HG03571 (cell line): ENCODE measurements around the gene ACTL10.

Experiments
- ATAC-seq: cut with Tn5 transposase; IDR thresholded peaks from one replicate; pipeline ENCODE4 v1.9.1; 2021; ENCODE audit not compliant: unreplicated experiment

Gene ACTL10

GRCh38 chr20:33648396-33649004 lies 18.2 kb upstream of the ACTL10 start:
- no peak for ATAC-seq

GRCh38 chr20:33649201-33649681 lies 17.5 kb upstream of the ACTL10 start:
- no peak for ATAC-seq

GRCh38 chr20:33650111-33650752 lies 16.5 kb upstream of the ACTL10 start:
- ATAC-seq = no peak

GRCh38 chr20:33650753-33651561 lies 15.8 kb upstream of the ACTL10 start:
- ATAC-seq = no peak

- ATAC-seq = no peak
Measured at GRCh38 chr20:33651562-33652048, 15.1 kb upstream of the ACTL10 start.

GRCh38 chr20:33653218-33653899 lies 13.4 kb upstream of the ACTL10 start:
- ATAC-seq = no peak

GRCh38 chr20:33653900-33654596 lies 12.7 kb upstream of the ACTL10 start:
- no peak for ATAC-seq

- ATAC-seq = no peak
Measured at GRCh38 chr20:33654680-33655161, 12.0 kb upstream of the ACTL10 start.

- ATAC-seq = no peak
Measured at GRCh38 chr20:33655164-33655563, 11.6 kb upstream of the ACTL10 start.

GRCh38 chr20:33656010-33656782 lies 10.5 kb upstream of the ACTL10 start:
- no peak for ATAC-seq

- ATAC-seq = no peak
Measured at GRCh38 chr20:33656783-33657703, 9.7 kb upstream of the ACTL10 start.

GRCh38 chr20:33657704-33658095 lies 9.0 kb upstream of the ACTL10 start:
- no peak for ATAC-seq

- no peak for ATAC-seq
Measured at GRCh38 chr20:33658510-33658909, 8.2 kb upstream of the ACTL10 start.

GRCh38 chr20:33658929-33659328 lies 7.8 kb upstream of the ACTL10 start:
- no peak for ATAC-seq

- no peak for ATAC-seq
Measured at GRCh38 chr20:33659341-33660034, 7.3 kb upstream of the ACTL10 start.

GRCh38 chr20:33660035-33660684 lies 6.6 kb upstream of the ACTL10 start:
- ATAC-seq = no peak

- no peak for ATAC-seq
Measured at GRCh38 chr20:33660685-33661058, 6.1 kb upstream of the ACTL10 start.

- no peak for ATAC-seq
Measured at GRCh38 chr20:33662172-33662571, 4.6 kb upstream of the ACTL10 start, which contains the start of gene C20orf144. C20orf144 (plus strand) TSS chr20:33662327; CDS start chr20:33662346, 19 bp downstream.
